A549 treated with RU486 at 1 μM for 4 hours (cell line): ENCODE results near the gene DDIT3. TPM values are rescaled to one million over a fixed set of nuclear protein-coding genes. Genes with fewer than 3 reads are reported as not detected.

ENCODE experiments used
- total RNA-seq: library from RNA; stranded (reverse); fragments of 200-300 nt; extraction: Qiagen RNA extraction; gene quantifications from 5 replicates; pipeline ENCODE4 v1.2.3, GENCODE V29; 2022; ENCODE audit warnings: low read depth

Gene DDIT3, protein sequence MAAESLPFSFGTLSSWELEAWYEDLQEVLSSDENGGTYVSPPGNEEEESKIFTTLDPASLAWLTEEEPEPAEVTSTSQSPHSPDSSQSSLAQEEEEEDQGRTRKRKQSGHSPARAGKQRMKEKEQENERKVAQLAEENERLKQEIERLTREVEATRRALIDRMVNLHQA
- total RNA-seq: 30.4 to 41.9 TPM (median 34.7 TPM) in 5 replicates

DNA sequence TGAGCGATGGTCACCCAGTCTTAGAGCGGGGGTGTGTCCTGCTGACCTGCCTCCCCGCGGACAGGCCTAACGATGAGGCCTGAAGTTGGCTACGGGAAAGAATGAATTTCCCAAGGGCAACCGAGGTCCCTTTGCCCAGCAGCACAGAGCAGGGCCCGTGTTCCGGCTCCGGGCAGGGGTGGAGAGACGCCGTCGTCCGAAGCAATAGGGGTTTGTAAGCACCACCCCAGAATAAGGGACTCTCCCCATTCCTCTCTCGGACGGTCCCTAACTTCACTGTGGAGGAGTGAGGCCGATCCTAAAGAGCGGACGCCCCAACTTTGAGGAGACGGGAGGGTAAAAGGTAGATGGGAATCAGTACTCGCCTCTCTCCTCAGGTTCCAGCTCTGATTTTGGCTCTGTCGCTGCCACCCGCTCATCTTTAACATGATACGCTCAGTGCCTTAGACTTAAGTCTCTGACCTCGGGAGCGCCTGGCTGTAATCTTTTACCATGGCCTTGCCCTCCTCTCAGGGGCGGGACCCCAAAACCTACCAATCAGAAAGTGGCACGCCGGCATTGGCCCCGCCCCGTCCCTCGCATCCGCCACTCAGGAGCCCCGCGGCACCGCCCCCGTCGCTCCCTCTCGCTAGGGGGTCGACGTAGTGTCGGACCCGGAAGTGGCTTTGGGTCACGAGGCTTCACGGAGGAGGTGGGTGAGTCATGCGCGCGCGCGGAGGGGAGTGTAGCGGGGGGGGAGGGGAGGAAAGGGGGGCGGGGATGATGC is at the start of gene DDIT3:
TSS of gene DDIT3 (minus strand) at position 462 of the 766 bp plus-strand sequence. CDS start 3,108 bp downstream, outside the sequence.

DNA sequence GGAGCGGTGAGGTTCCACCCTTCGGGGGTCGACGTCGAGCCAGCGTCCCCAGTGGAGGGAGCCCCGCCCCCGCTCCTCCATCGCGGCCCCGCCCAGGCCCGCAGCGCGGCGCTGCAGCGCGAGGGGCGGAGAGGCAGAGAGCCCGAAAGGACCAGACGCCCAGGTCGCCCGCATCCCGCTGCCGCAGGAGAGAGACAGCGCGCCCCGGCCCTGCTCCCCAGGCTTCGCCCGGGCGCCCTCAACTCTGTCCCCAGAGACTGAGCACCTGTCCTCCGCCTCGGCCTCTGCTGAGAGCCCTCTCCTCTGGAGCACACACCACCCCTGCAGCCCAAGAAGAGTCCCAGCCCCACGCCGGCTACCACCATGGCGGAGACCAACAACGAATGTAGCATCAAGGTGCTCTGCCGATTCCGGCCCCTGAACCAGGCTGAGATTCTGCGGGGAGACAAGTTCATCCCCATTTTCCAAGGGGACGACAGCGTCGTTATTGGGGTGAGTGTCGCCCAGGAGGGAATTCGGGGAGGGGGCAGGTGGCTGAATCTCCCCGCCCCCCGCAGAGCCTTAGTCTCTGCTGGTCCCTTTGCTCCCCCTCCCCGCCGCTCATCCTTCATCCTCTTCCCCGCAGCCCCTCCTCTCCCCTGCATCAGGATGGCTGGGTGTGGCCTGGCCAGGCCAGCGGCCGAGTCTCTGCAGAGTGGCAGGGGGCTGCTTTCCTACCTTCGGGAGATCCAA is 29.8 kb upstream of the DDIT3 start, which contains the start of gene KIF5A:
TSS of gene KIF5A (plus strand) at position 136 of the 732 bp plus-strand sequence. CDS start at position 364, 228 bp downstream.

DNA sequence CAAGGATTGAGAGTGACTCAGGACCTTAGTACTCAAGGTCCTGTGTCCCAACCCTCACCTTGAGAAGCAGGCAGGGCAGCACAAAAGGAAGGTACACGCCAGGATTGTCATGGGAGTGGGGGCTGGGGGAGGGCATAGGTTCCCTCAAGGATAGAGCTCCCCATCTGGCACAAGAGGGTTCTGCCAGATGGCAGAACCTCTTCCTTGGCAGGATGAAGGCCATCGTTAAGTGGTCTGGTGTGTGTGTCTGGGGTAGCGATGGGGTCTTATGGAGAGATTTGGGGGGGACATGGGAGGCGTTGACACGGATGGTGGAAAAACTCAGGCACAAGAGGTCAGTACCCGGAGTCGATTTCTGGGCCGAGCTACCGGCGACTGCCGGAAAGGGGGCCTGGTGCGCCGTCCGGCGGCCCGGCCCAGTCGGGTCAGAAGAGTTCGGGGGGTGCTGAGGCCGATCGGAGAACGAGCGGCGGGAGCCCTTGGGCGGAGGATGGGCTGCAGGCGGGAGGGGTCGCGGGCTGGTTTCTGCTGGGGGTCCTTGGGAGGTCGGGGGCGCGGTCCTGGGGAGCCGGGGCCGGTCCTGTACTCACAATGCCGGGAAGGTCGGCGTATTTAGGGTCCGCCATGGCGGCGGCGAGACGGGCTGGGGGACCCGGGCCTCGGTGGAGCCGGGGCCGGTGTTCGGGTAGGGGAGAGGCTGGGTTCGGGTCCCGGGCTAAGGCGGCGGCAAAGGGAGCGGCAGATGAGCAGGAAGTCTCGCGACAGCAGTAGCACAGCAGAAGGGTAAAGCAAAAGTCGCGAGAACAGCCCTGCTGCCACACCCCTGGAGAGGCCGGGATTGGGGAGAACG is 26.3 kb upstream of the DDIT3 start, which contains the start of gene DCTN2:
TSS of gene DCTN2 (minus strand) at position 755 of the 850 bp plus-strand sequence. CDS start at position 626, 129 bp downstream.

DNA sequence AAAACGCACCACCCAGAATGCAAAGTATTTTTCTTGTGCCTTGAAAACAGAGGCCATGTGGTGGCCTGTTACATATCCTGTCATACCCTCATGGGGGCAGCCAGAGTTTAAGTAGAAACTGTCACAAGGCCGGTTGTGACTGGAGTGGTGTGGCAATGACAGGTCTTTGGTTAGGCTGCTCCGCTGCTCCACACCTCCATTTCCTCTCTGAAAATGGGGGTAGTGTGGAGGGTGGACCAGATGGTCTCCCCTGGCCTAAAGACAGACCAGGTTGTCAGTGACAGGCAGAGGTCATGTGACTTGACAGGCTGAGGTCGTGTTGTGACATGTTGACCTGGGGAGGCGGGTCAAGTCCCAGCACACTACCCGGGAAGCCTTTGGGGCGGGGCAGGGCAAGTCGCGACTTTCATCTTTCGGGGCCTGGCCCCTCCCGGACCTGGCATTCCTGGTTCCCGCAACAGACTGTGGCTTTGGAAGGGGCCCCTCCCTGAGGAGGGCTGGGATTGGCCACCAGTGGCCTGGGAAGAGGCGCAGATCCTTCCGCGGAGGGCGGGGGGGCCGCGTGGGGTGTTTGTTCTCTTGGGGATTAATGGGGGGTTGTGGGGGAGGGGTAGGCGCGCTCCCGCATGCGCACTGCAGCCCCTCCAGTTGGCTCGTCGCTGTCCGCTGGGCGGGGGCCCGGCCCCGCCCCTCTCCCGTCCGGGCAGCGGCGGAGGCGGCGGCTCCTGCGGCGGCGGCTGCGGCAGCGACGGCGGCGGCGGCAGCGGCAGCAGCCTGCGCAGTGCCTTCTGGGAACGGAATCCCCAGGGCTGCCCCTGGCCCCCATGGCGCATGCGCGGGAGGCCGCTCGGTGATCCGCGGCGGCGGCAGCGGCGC is 1.9 kb upstream of the DDIT3 start, which contains the start of gene MBD6:
TSS of gene MBD6 (plus strand) at position 814 of the 876 bp plus-strand sequence. CDS start 1,480 bp downstream, outside the sequence.

DNA sequence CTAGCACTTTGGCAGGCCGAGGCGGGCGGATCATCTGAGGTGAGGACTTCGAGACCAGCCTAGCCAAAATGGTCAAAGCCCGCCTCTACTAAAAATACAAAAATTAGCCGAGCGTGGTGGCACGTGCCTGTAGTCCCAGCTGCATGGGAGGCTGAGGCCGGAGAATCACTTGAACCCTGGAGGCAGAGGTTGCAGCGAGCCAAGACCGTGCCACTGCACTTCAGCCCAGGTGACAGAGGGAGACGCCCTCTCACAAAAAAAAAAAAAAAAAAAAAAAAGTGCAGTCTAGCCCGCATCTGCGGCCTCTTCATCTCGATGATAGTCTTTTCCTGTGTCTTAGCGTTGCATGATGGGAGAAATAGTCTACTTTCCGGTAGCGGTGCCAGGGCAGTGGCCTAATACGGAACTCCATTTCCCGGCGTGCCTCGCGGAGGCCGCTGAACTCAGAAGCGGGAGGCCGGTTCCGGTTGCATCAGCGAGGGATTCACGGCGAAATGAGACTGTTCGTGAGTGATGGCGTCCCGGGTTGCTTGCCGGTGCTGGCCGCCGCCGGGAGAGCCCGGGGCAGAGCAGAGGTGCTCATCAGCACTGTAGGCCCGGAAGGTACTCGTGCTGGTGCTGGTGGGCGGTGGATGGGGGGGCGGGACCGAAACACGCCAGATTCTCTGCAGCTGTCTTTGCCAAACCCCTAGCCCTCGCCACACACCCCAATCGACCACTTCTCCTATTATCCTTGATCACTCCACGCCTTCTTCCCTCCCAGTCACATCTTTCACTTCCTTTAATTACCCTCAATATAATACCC is 32.5 kb downstream of the DDIT3 start, which contains the start of gene MARS1:
TSS of gene MARS1 (plus strand) at position 472 of the 805 bp plus-strand sequence. CDS start at position 495, 23 bp downstream.

GRCh38 chr12:57479376-57480115 is 40.8 kb downstream of the DDIT3 start, which contains the start of gene ARHGAP9:
Gene ARHGAP9 (minus strand): TSS chr12:57479866. CDS start chr12:57479406, 460 bp downstream.

Other genes starting within 250 kb of the DDIT3 start
- gene R3HDM2, start 89.5 kb downstream of the DDIT3 start, total RNA-seq: 7.7 to 10.4 TPM (median 9.5 TPM) in 5 replicates
- gene INHBC, start 85.7 kb downstream of the DDIT3 start, total RNA-seq: not detected in 5 replicates
- 0.08 to 0.25 TPM (median 0.12 TPM) in 3 of 5 replicates, not detected in the others for gene INHBE, start 65.2 kb downstream of the DDIT3 start, total RNA-seq
- 7.7 to 10.7 TPM (median 8.5 TPM) in 5 replicates for gene GLI1, start 60.7 kb downstream of the DDIT3 start, total RNA-seq
- gene ARHGAP9, start 40.6 kb downstream of the DDIT3 start, total RNA-seq: 0.22 to 0.68 TPM (median 0.35 TPM) in 5 replicates
- gene MARS1, start 32.4 kb downstream of the DDIT3 start, total RNA-seq: 137 to 258 TPM (median 165 TPM) in 5 replicates
- 16.7 to 30.9 TPM (median 25.6 TPM) in 5 replicates for gene MBD6, start 2.3 kb upstream of the DDIT3 start, total RNA-seq
- 114 to 168 TPM (median 120 TPM) in 5 replicates for gene DCTN2, start 26.7 kb upstream of the DDIT3 start, total RNA-seq
- 0.14 to 0.27 TPM (median 0.24 TPM) in 5 replicates for gene KIF5A, start 29.5 kb upstream of the DDIT3 start, total RNA-seq
- gene PIP4K2C, start 70.7 kb upstream of the DDIT3 start, total RNA-seq: 40.8 to 44.9 TPM (median 42.5 TPM) in 5 replicates
- gene DTX3, start 84.3 kb upstream of the DDIT3 start, total RNA-seq: 16.2 to 18.8 TPM (median 17.8 TPM) in 5 replicates
- gene ARHGEF25, start 90.9 kb upstream of the DDIT3 start, total RNA-seq: 6.1 to 7.7 TPM (median 6.6 TPM) in 5 replicates
- 29.9 to 52.0 TPM (median 44.1 TPM) in 5 replicates for gene B4GALNT1, start 112.7 kb upstream of the DDIT3 start, total RNA-seq
- 112 to 122 TPM (median 116 TPM) in 5 replicates for gene OS9, start 173.6 kb upstream of the DDIT3 start, total RNA-seq
- 0.10 to 0.16 TPM (median 0.13 TPM) in 5 replicates for gene AGAP2, start 218.2 kb upstream of the DDIT3 start, total RNA-seq
- 13.2 to 21.9 TPM (median 16.0 TPM) in 5 replicates for gene TSPAN31, start 224.5 kb upstream of the DDIT3 start, total RNA-seq
- gene CDK4, start 231.8 kb upstream of the DDIT3 start, total RNA-seq: 253 to 299 TPM (median 268 TPM) in 5 replicates
- 6.1 to 8.0 TPM (median 7.2 TPM) in 5 replicates for gene MARCHF9, start 234.6 kb upstream of the DDIT3 start, total RNA-seq
- 0.89 to 2.8 TPM (median 2.3 TPM) in 5 replicates for gene CYP27B1, start 246.6 kb upstream of the DDIT3 start, total RNA-seq